HG02885 (cell line): ENCODE data around the gene FAM78A.
"Not testable (repeated sequence)": the region's sequence is repeated elsewhere in the genome, so short reads cannot be mapped to it uniquely, and the experiment has no call there.

ENCODE experiments used
- ATAC-seq: cut with Tn5 transposase; IDR thresholded peaks from one replicate; pipeline ENCODE4 v1.9.1; 2021; ENCODE audit warnings: mild to moderate bottlenecking; ENCODE audit not compliant: unreplicated experiment, poor library complexity

FAM78A gene

GRCh38 chr9:131216806-131217205 lies 59.5 kb downstream of the FAM78A start:
- no peak for ATAC-seq

DNA sequence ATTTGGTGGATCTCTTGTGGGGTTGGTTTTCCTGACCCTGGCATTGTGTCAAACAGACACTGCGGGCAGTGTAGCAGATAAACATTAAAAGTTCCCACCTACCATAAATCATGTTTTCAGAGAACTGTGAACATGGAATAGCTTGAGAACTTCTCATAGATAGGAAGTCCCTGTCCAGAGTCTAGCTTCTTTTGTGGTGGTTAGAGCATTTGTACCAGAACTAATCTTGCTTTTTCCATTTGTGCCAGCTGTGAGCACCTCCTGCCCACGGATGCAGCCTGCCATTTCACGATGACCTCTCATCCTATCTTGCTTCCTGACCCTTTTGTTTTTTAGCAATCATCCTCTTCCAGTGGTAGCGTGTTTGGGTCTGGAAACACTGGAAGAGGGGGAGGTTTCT lies 61.4 kb downstream of the FAM78A start:
- ATAC-seq: no peak

GRCh38 chr9:131214286-131214856 lies 61.9 kb downstream of the FAM78A start:
- ATAC-seq: no peak

- not testable (repeated sequence) for ATAC-seq
These were observed 64.4 kb downstream of the FAM78A start for GRCh38 chr9:131211920-131212319.
